Aorta (tissue), 5 donors: ENCODE data around the gene TRPM8. TPM values are rescaled to one million over a fixed set of nuclear protein-coding genes. Genes with fewer than 3 reads are reported as not detected.

Experiments
- ATAC-seq: fragments of 200-7000 bp; cut with Tn5 transposase; one replicate; pipeline ENCODE4 v1.9.1; 2022; ENCODE audit warnings: moderate library complexity; ENCODE audit not compliant: low FRiP score
- DNase-seq, 2 donors: peaks; one replicate each; pipeline ENCODE4 v3.0.0-alpha.2; 2020
- H3K27ac ChIP-seq, 2 donors: one replicate each; pipeline ENCODE4 v1.5.1; 2013; ENCODE audit warnings: low read length in 2 of 2, mild to moderate bottlenecking in 2 of 2, moderate library complexity in 2 of 2, control low read depth in 1 of 2, inconsistent platforms in 1 of 2, low read depth in 1 of 2
- H3K27me3 ChIP-seq, 2 donors: one replicate each; pipeline ENCODE4 v1.6.1; 2013; ENCODE audit warnings: control low read depth in 1 of 2, low read length in 1 of 2, mild to moderate bottlenecking in 1 of 2, moderate library complexity in 1 of 2; ENCODE audit not compliant: insufficient read depth in 2 of 2, control insufficient read depth in 1 of 2
- H3K36me3 ChIP-seq, 2 donors: one replicate each; pipeline ENCODE4 v1.6.1; 2013; ENCODE audit warnings: control low read depth in 1 of 2, low read length in 1 of 2, mild to moderate bottlenecking in 1 of 2; ENCODE audit not compliant: insufficient read depth in 2 of 2, control insufficient read depth in 1 of 2
- H3K4me1 ChIP-seq, 2 donors: one replicate each; pipeline ENCODE4 v1.6.1; 2013; ENCODE audit warnings: low read length in 2 of 2, control low read depth in 1 of 2, mild to moderate bottlenecking in 1 of 2, moderate library complexity in 1 of 2; ENCODE audit not compliant: insufficient read depth in 2 of 2, control insufficient read depth in 1 of 2
- H3K4me3 ChIP-seq, 2 donors: one replicate each; pipeline ENCODE4 v1.5.1; 2013; ENCODE audit warnings: low read length in 2 of 2, control low read depth in 1 of 2, mild to moderate bottlenecking in 1 of 2
- H3K9me3 ChIP-seq: one replicate; pipeline ENCODE4 v1.6.1; 2013; ENCODE audit warnings: mild to moderate bottlenecking, low read length; ENCODE audit not compliant: control insufficient read depth
- WGBS, 2 donors: extraction: QIAGEN DNeasy Blood & Tissue Kit; methylation state at CpG; one replicate each; pipeline ENCODE4 v1.1.7; 2013; 5-methylcytosine and 5-hydroxymethylcytosine counted together
- intact Hi-C, 2 donors: fragments of 100-400 bp; cut with DNase I; formaldehyde crosslinking; loops; one replicate each; pipeline versions ENCODE4 v1.14.2 to v1.15.0; 2022
- polyA plus RNA-seq, 2 donors: library from polyadenylated mRNA; stranded (reverse); fragments of 200-250 nt; gene quantifications; one replicate each; pipeline ENCODE4 v1.2.3, GENCODE V29; 2013
- total RNA-seq, 2 donors: library from RNA; stranded (reverse); fragmentation: NEBNext Ultra II Directional; extraction: Animal tissue kit (Norgen Biotek cat#: 25700); gene quantifications; one replicate each; pipeline ENCODE4 v1.2.1, GENCODE V29; 2021
- donor health status: healthy with polysubstance abuse.
- donor health status: Bipolar disorder and iron deficiency.
- donor health status: DM: no; HTN: no; CAD: no.
- donor health status: DM: no; HTN: no; CAD: no.
- donor health status: DM: yes; HTN: yes; CAD: no.

The TRPM8 gene
- total and polyA plus RNA-seq, 4 donors, result not detected

DNA sequence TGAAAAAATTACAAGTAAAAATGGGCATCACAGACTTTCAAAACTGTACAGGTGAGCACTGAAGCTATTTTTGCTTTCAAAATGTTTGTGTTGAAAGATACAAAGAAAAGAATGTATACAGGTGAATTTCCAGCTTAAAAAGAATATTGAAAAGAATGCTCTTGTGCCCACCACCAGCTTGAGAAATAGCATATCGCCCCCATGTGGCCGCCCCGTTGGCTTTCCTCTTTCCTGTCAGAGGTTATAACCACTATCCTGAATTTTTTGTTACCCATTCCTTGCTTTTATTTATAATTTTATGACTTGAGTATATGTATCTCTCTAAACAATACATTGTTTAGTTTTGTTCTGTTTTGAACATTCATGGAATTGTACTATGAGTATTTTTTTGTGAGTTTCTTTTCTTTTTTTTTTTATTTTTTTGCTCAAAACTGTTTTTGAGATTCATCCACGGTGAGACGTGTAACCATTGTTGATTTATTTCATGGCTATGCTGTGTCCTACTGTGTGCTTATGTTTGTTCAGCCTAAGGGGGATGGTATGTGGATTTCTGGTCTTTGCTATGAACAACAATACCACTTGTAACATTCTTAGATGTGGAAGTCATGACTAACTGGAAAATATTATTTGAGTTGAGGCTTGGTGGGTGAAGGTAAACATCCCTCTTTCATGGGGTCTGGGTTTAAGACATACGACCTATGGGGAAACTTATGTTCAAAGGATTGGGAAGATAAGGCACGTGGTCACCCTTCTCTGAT, 11.6 kb downstream of the TRPM8 start:
- H3K4me1 ChIP-seq, result no peaks in the 10 kb centered on the region
- intact Hi-C loops, result no loop called here
- no peaks in the 10 kb centered on the region for H3K27me3 ChIP-seq
- no peak overlapping the region for H3K27ac ChIP-seq
- no peak overlapping the region for H3K4me3 ChIP-seq
- DNase-seq, result no peak
- WGBS, 2 donors, result 18 to 20% methylated on average over 7 of the region's 7 CpGs
- no peaks in the 10 kb centered on the region for H3K36me3 ChIP-seq
- ATAC-seq, result no peak
- H3K9me3 ChIP-seq, result no peaks in the 10 kb centered on the region

DNA sequence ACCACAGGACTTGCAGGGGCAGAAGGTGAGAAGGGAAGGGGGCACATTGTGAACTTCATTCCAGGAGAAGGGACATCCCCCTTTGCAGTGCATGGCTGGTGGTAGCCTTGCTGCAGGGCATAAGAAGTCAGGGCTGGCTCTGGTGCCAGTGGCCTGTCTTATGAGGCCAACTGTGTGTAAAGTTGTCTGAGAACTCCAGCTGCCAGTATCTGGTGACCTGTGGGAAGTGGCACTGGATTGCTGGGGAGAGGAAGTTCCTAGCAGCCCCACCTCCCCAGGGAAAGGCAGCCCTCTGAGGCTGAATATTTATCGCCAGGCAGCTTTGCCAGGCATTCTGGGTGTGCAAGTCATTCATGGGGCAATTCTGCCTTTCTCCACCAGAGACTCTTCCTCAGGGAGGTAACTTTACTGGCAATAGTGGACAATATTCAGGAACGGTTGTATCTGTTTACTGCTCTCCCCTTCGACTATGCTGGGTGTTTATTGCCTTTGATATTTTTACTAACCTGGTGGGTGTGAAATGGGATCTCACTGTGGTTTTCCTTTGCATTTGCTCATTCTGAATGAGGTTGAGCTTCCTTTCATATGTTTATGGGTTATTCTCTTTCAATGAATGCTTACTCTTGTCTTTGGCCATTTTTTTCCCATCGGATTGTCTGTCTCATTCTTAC, 12.3 kb downstream of the TRPM8 start:
- no peaks in the 10 kb centered on the region for H3K4me1 ChIP-seq
- ATAC-seq (no peak), DNase-seq (no peak)
- WGBS, 2 donors, result 22 to 24% methylated on average over 4 of the region's 4 CpGs
- no peaks in the 10 kb centered on the region for H3K27me3 ChIP-seq
- H3K9me3 ChIP-seq, result no peaks in the 10 kb centered on the region
- intact Hi-C loops, result no loop called here
- H3K27ac ChIP-seq, result no peak overlapping the region
- H3K4me3 ChIP-seq, result no peak overlapping the region
- no peaks in the 10 kb centered on the region for H3K36me3 ChIP-seq

DNA sequence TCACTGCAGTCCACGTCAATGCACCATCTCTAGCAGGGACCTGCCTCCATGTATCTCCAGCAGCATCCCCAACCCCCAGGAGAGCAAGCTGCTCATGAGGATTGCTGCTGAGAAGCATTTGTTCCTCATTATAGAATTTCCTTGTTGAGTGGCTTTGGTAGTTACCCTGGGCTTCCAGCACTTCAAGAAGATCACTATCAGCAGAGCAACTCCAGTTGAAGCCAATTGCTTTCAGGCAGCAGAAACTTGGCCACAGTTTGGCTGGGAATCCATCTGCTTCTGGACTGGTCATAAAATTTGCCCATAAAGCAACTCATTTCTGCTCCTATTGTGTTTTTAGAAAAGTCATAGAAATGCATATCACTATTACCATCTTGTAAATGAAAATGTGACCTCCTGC, 17.4 kb downstream of the TRPM8 start:
- ATAC-seq (no peak), DNase-seq (no peak)
- intact Hi-C loops, result no loop called here
- Histone ChIP-seq H3K9me3 (no peaks in the 10 kb centered on the region), H3K36me3 (no peaks in the 10 kb centered on the region), H3K27me3 (no peaks in the 10 kb centered on the region), H3K27ac (no peak overlapping the region), H3K4me3 (no peak overlapping the region), H3K4me1 (no peaks in the 10 kb centered on the region)
- 76 to 77% methylated on average over 1 of the region's 1 CpG for WGBS, 2 donors

DNA sequence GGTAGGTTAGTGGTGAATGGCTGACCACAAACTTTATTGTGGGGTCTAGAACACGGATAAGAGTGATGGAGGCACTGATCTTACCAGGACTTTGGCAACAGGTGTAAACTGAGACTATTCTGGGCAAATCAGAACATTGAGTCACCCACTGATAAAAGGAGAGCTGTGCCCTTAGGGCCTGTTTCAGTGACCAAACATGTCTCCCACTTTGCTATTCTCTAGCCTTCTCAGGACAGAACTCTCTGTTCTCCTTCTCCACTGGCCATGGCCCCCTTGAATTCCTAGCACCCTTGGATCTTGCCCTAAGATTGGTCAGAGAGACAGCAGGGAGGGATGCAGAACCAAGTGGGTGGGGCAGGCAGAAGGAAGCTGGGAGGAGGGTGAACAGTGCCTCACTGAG, 18.3 kb downstream of the TRPM8 start:
- H3K27me3 ChIP-seq, result peaks cover 0 to 1% of the 10 kb centered on the region in 2 donors
- ATAC-seq, result no peak
- intact Hi-C loops, result no loop called here

DNA sequence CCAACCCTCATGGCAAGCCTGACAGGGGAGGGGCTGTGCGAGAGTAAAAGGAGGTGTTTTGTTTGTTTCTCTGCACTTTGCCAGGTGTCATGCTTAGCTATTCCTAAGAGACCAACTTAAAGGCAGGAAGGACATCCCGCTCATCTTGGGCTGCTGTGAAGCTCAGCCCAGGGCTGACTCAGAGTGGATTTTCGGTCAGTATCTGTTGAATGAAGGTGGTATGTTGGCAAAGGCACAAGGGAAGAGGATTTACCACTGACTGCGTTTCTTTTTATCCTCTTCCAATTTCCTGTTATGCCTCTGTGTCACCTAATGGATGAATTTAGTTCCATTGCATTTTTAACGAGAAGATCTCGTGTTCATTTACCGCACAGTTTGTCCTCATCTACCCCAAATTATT, 18.9 kb downstream of the TRPM8 start:
- peaks cover 0 to 1% of the 10 kb centered on the region in 2 donors for H3K27me3 ChIP-seq
- WGBS, 2 donors, result 84 to 85% methylated on average over 7 of the region's 7 CpGs
- H3K9me3 ChIP-seq, result no peaks in the 10 kb centered on the region
- ATAC-seq (no peak), DNase-seq (no peak)
- intact Hi-C loops, result no loop called here
- no peaks in the 10 kb centered on the region for H3K4me1 ChIP-seq
- H3K27ac ChIP-seq, result no peak overlapping the region
- H3K4me3 ChIP-seq, result no peak overlapping the region
- no peaks in the 10 kb centered on the region for H3K36me3 ChIP-seq

More for the DNA sequence above, 18.3 kb downstream of the TRPM8 start:
- Histone ChIP-seq H3K9me3 (no peaks in the 10 kb centered on the region), H3K36me3 (no peaks in the 10 kb centered on the region), H3K4me3 (no peak overlapping the region), H3K4me1 (no peaks in the 10 kb centered on the region), H3K27ac (no peak overlapping the region)
- no peak for DNase-seq
- 86 to 94% methylated on average over 1 of the region's 1 CpG for WGBS, 2 donors

DNA sequence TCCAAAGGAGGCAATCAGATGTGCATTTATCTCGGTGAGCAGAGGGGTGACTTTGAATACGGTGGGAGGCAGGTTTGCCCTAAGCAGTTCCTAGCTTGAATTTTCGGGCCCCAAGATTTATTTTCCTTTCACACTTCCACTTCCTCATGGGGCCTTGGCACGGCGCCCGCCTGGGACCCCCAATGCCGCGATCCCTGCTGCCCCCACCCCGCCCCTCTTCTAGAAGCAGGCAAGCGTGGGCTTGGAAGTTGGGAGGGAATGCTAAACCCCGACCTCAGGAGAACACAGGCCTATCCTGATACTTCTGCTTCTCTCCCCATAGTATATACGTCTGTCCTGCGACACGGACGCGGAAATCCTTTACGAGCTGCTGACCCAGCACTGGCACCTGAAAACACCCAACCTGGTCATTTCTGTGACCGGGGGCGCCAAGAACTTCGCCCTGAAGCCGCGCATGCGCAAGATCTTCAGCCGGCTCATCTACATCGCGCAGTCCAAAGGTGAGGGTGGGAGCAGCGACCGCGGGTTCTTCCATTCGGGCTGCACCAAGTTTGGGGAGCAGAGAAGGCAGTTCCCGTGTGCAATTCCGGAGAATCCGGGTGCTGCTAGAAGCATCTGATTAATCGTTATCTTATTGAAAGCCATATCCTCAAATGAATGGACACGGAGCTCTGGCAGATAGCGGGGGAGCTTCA, 21.6 kb downstream of the TRPM8 start:
- H3K27me3 ChIP-seq, result peaks cover 0 to 1% of the 10 kb centered on the region in 2 donors
- H3K36me3 ChIP-seq, result no peaks in the 10 kb centered on the region
- intact Hi-C loops, result no loop called here
- no peak for DNase-seq
- WGBS, 2 donors, result 11 to 20% methylated on average over 36 of the region's 36 CpGs
- ATAC-seq, result no peak
- no peak overlapping the region for H3K4me3 ChIP-seq
- peaks cover 1% of the 10 kb centered on the region for H3K9me3 ChIP-seq
- H3K4me1 ChIP-seq, result no peaks in the 10 kb centered on the region
- no peak overlapping the region for H3K27ac ChIP-seq

DNA sequence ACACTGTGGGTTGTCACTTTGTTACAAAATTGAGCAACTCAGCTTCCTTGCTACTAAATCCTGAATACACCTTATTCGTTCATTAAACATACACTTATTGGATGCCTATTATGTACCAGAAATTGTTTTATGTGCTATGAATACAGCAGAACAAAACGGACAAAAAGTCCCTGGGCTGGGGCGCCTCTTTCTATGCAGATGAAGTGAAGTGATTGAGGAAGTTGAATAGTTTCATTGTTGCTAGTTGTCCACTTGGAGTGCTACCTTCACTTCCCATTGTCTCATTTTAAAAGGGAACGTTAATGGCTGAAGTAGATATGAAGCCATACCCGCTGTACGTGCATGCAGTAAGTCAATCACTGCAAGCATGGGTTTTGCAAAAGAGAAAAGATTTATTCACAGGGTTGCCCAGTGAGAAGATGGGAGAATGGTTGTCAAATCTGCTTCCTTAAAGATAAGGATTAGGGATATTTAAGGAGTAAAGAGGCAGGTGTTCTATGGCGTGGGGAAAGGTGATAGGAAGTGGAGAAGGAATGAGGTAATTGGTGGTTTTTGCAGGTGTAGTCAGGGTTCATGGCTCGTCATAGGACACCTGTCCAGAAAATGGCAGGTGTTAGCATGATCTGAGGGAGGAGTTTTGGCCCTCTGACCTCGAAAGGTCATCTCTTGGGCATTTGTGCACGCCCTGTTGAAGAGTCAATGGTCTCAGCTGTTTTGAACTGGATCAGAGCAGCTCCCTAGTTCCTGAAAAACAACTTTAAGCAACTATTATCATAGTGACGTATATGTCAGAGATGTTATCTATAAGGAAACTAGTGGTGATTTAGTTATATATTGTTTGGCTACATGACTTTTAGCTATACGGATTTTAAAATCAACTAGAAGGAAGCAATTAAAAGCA, 23.5 kb downstream of the TRPM8 start:
- ATAC-seq, result no peak
- WGBS, 2 donors, result 77 to 79% methylated on average over 12 of the region's 12 CpGs
- H3K9me3 ChIP-seq, result peaks cover 1% of the 10 kb centered on the region

DNA sequence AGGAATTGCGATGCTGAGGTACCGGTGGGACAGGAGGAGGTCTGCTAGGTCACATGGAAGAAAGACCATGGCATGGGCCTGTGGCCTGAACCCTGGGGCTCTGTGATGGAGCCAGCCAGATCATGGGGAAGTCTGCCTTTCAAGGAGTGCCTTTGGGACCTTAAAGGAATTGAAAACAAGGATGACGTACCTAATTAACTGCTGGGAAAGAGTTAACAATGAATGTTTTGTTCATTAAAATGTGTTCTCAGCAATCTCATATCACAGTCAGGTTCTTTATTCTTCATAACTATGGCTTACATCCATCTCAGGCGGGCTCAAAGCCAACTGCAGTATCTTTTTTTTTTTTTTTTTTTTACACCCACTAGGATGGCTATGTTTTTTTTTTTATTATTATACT, 25.6 kb downstream of the TRPM8 start:
- Histone ChIP-seq H3K9me3 (peaks cover 1% of the 10 kb centered on the region), H3K4me3 (no peak overlapping the region), H3K36me3 (no peaks in the 10 kb centered on the region), H3K4me1 (no peaks in the 10 kb centered on the region), H3K27ac (no peak overlapping the region), H3K27me3 (peaks cover 0 to 1% of the 10 kb centered on the region in 2 donors)
- ATAC-seq, result no peak
- intact Hi-C loops, result no loop called here
- WGBS, 2 donors, result 89 to 90% methylated on average over 4 of the region's 4 CpGs
- no peak for DNase-seq

More for the DNA sequence above, 23.5 kb downstream of the TRPM8 start:
- no peaks in the 10 kb centered on the region for H3K4me1 ChIP-seq
- H3K4me3 ChIP-seq, result no peak overlapping the region
- intact Hi-C loops, result no loop called here
- no peak overlapping the region for H3K27ac ChIP-seq
- no peaks in the 10 kb centered on the region for H3K36me3 ChIP-seq
- peaks cover 0 to 1% of the 10 kb centered on the region in 2 donors for H3K27me3 ChIP-seq
- no peak for DNase-seq
